HCT116 (cell line): ENCODE results near the gene CNTNAP5. TPM values are rescaled to one million over a fixed set of nuclear protein-coding genes. Genes with fewer than 3 reads are reported as not detected.

Source experiments
- ATAC-seq: fragments of 200-7000 bp; cut with Tn5 transposase; 2 replicates; pipeline ENCODE4 v1.9.1; 2020; ENCODE audit warnings: mild to moderate bottlenecking, moderate library complexity
- BruUV-seq: library from RNA; stranded (reverse); fragments of 400-500 nt; replicated peaks from 2 replicates; lab custom pipeline; 2021; lab: Mats Ljungman, UMichigan
- CTCF ChIA-PET: fragments of 300-600 bp; sonication (Branson Sonifier 250); formaldehyde crosslinking; loops from one replicate; lab custom pipeline; 2021; ENCODE audit warnings: antibody characterized with exemption; lab: Charles Lee
- POLR2A ChIA-PET: fragments of 300-600, 350-600 bp; sonication (Branson Sonifier 250); formaldehyde crosslinking; loops from one replicate; lab custom pipeline; 2021; ENCODE audit warnings: antibody characterized with exemption; lab: Charles Lee
- RAD21 ChIA-PET, 2 experiments: fragments of 300-600 bp; sonication (Branson Sonifier 250); formaldehyde crosslinking; loops; one replicate each; lab custom pipeline; 2023; ENCODE audit warnings: low total read pairs in 2 of 2; ENCODE audit not compliant: uncharacterized antibody in 2 of 2, unreplicated experiment in 2 of 2, low non-redundant PET in 1 of 2; lab: Charles Lee
- DNase-seq: peaks from one replicate; pipeline ENCODE4 v3.0.0-alpha.2; 2010; ENCODE audit warnings: low read depth, low spot score
- H2AFZ ChIP-seq: fragments of 200-600 bp; shearing (Covaris generic), sonication (generic); 2 replicates; pipeline ENCODE4 v1.6.1; 2017; ENCODE audit warnings: low read depth, mixed run types, mixed read lengths, antibody characterized with exemption, low read length; ENCODE audit not compliant: poor library complexity, severe bottlenecking
- H3K27ac ChIP-seq: 2 replicates; pipeline ENCODE4 v1.5.1; 2012; ENCODE audit warnings: low read depth, low read length
- H3K27me3 ChIP-seq: fragments of 200-600 bp; sonication (generic); 2 replicates; pipeline ENCODE4 v1.6.1; 2016; ENCODE audit warnings: mixed run types, low read length, mixed read lengths; ENCODE audit not compliant: insufficient read depth
- H3K36me3 ChIP-seq, 2 experiments: fragments of 200-500 bp in 1 of 2; fragments of 200-600 bp in 1 of 2; sonication (Bioruptor generic) in 1 of 2; sonication (generic) in 1 of 2; 2 replicates each; pipeline versions ENCODE4 v1.5.1 to v1.6.1; 2014 to 2016; ENCODE audit warnings: low read length in 2 of 2, inconsistent platforms in 1 of 2, mixed read lengths in 1 of 2, mixed run types in 1 of 2; ENCODE audit not compliant: insufficient read depth in 2 of 2, control insufficient read depth in 1 of 2
- H3K4me1 ChIP-seq, 2 experiments: fragments of 200-600 bp in 1 of 2; sonication (generic) in 1 of 2; 2 replicates each; pipeline versions ENCODE4 v1.5.1 to v1.6.1; 2012 to 2017; ENCODE audit warnings: low read length in 2 of 2, inconsistent platforms in 1 of 2, mild to moderate bottlenecking in 1 of 2, mixed read lengths in 1 of 2, mixed run types in 1 of 2, moderate library complexity in 1 of 2; ENCODE audit not compliant: insufficient read depth in 2 of 2, control insufficient read depth in 1 of 2
- H3K4me2 ChIP-seq: fragments of 200-600 bp; sonication (generic); 2 replicates; pipeline ENCODE4 v1.6.1; 2017; ENCODE audit warnings: mixed run types, low read length, mixed read lengths
- H3K4me3 ChIP-seq, 2 experiments: fragments of 200-600 bp in 1 of 2; sonication (generic) in 1 of 2; replicated peaks in 1 of 2; 2 replicates each; pipeline ENCODE4 v1.5.1; 2011 to 2016; ENCODE audit warnings: low read length in 2 of 2, control low read depth in 1 of 2, low read depth in 1 of 2, mild to moderate bottlenecking in 1 of 2, mixed read lengths in 1 of 2, mixed run types in 1 of 2
- H3K79me2 ChIP-seq: fragments of 200-600 bp; sonication (generic); 2 replicates; pipeline ENCODE4 v1.6.1; 2017; ENCODE audit warnings: mild to moderate bottlenecking, mixed run types, low read length, moderate library complexity, mixed read lengths; ENCODE audit not compliant: insufficient read depth
- H3K9ac ChIP-seq: fragments of 200-600 bp; sonication (generic); 2 replicates; pipeline ENCODE4 v1.6.1; 2016; ENCODE audit warnings: low read length, mixed read lengths
- H3K9me2 ChIP-seq: fragments of 200-600 bp; sonication (generic), shearing (Covaris generic); 2 replicates; pipeline ENCODE4 v1.6.1; 2017; ENCODE audit warnings: mixed run types, mild to moderate bottlenecking, moderate library complexity; ENCODE audit not compliant: insufficient read depth
- H3K9me3 ChIP-seq, 2 experiments: fragments of 200-500 bp in 1 of 2; fragments of 200-600 bp in 1 of 2; sonication (Bioruptor generic) in 1 of 2; sonication (generic) in 1 of 2; 2 replicates each; pipeline ENCODE4 v1.6.1; 2014 to 2017; ENCODE audit warnings: low read length in 2 of 2, mixed read lengths in 2 of 2, inconsistent platforms in 1 of 2, low read depth in 1 of 2, mild to moderate bottlenecking in 1 of 2, mixed run types in 1 of 2, moderate library complexity in 1 of 2; ENCODE audit not compliant: control insufficient read depth in 1 of 2, insufficient read depth in 1 of 2
- H4K20me1 ChIP-seq: fragments of 200-600 bp; sonication (generic), shearing (Covaris generic); 2 replicates; pipeline ENCODE4 v1.6.1; 2017; ENCODE audit warnings: mixed run types, mild to moderate bottlenecking, moderate library complexity; ENCODE audit not compliant: insufficient read depth
- ATF3 ChIP-seq: IDR thresholded peaks from 2 replicates; pipeline ENCODE4 v1.6.1; 2012
- CBX3 ChIP-seq: IDR thresholded peaks from 2 replicates; pipeline ENCODE4 v1.6.1; 2012; ENCODE audit warnings: low read depth
- CEBPB ChIP-seq: IDR thresholded peaks from 2 replicates; pipeline ENCODE4 v1.6.1; 2012; ENCODE audit warnings: low read depth
- EGR1 ChIP-seq: IDR thresholded peaks from 2 replicates; pipeline ENCODE4 v1.6.1; 2012; ENCODE audit warnings: low read depth
- ELF1 ChIP-seq: IDR thresholded peaks from 2 replicates; pipeline ENCODE4 v1.6.1; 2012; ENCODE audit warnings: low read depth, borderline replicate concordance
- FOSL1 ChIP-seq: IDR thresholded peaks from 2 replicates; pipeline ENCODE4 v1.6.1; 2012; ENCODE audit warnings: low read depth
- JUND ChIP-seq: IDR thresholded peaks from 2 replicates; pipeline ENCODE4 v1.6.1; 2012
- RAD21 ChIP-seq: IDR thresholded peaks from 2 replicates; pipeline ENCODE4 v1.6.1; 2012; ENCODE audit warnings: low read depth, mild to moderate bottlenecking
- SIN3A ChIP-seq: IDR thresholded peaks from 2 replicates; pipeline ENCODE4 v1.6.1; 2012; ENCODE audit warnings: low read depth
- ZBTB33 ChIP-seq: IDR thresholded peaks from 2 replicates; pipeline ENCODE4 v1.6.1; 2011; ENCODE audit warnings: mild to moderate bottlenecking, low read length, moderate library complexity; ENCODE audit not compliant: insufficient replicate concordance; ENCODE audit errors: extremely low read depth
- ZFX ChIP-seq: fragments of 450-650 bp; IDR thresholded peaks from 2 replicates; pipeline ENCODE4 v1.6.1; 2017
- intact Hi-C: fragments of 100-400 bp; cut with micrococcal nuclease; formaldehyde crosslinking; loops from 2 replicates; pipeline ENCODE4 v1.10.0; 2022
- total RNA-seq: library from RNA; stranded (reverse); gene quantifications from one replicate; pipeline ENCODE4 v1.2.1, GENCODE V29; 2021; ENCODE audit not compliant: unreplicated experiment
- TF ChIP-seq, protein P1 (sequence below): IDR thresholded peaks from 2 replicates; pipeline ENCODE4 v1.6.1; 2012

Gene CNTNAP5
- total RNA-seq, 1 experiment from 2014 or later = not detected

- no peak for ATAC-seq
- no peak overlapping the region for H3K4me2 ChIP-seq
- TF ChIP-seq JUND = no peak
- no peak for TF ChIP-seq CBX3
- no peak for TF ChIP-seq ATF3
- no peak for TF ChIP-seq RAD21
- TF ChIP-seq, protein P1, sequence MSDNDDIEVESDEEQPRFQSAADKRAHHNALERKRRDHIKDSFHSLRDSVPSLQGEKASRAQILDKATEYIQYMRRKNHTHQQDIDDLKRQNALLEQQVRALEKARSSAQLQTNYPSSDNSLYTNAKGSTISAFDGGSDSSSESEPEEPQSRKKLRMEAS = no peak
- TF ChIP-seq ELF1 = no peak
- TF ChIP-seq ZFX = no peak
- no peak for TF ChIP-seq FOSL1
- no peak for TF ChIP-seq SIN3A
- no peak for TF ChIP-seq CEBPB
- no peak for TF ChIP-seq ZBTB33
- TF ChIP-seq EGR1 = no peak
- TF ChIP-seq, all 23 proteins: peak for 0
- ChIA-PET CTCF (no interaction called here), RAD21 (no interaction called here), POLR2A (no interaction called here)
- no peaks in the 10 kb centered on the region for H4K20me1 ChIP-seq
- H2AFZ ChIP-seq = no peak overlapping the region
- no peak overlapping the region for H3K9ac ChIP-seq
- no peaks in the 10 kb centered on the region for H3K9me2 ChIP-seq
- H3K4me1 ChIP-seq = no peaks in the 10 kb centered on the region
- intact Hi-C loops = no loop called here
- H3K27me3 ChIP-seq = no peaks in the 10 kb centered on the region
- H3K4me3 ChIP-seq = no peak overlapping the region
- no peak overlapping the region for H3K27ac ChIP-seq
- DNase-seq = no peak
- peaks cover 12 to 33% of the 10 kb centered on the region in 2 experiments; a peak in 2 of 4 replicates for H3K9me3 ChIP-seq
- no peaks in the 10 kb centered on the region for H3K36me3 ChIP-seq
- no TSS peak for BruUV-seq
- H3K79me2 ChIP-seq = no peaks in the 10 kb centered on the region
These were observed 38.5 kb downstream of the CNTNAP5 start for GRCh38 chr2:124063596-124063995.
